Prostate gland (tissue), 2 donors: ENCODE measurements around the gene PROX1.

ENCODE experiments used
- POLR2A ChIP-seq: fragments of 450-650 bp; IDR thresholded peaks from one replicate; pipeline ENCODE4 v1.6.1; 2016; ENCODE audit warnings: antibody characterized with exemption, mild to moderate bottlenecking
- POLR2AphosphoS5 ChIP-seq: sonication (generic); formaldehyde crosslinking; IDR thresholded peaks from one replicate; pipeline ENCODE4 v1.6.1; 2017; ENCODE audit warnings: antibody characterized with exemption
- TF ChIP-seq, protein P1 (sequence below), 4 experiments: fragments of 200-600 bp in 2 of 4; fragments of 450-650 bp in 2 of 4; sonication (generic) in 2 of 4; IDR thresholded peaks; 1 replicate in 3 of 4; 2 replicates in 1 of 4; pipeline ENCODE4 v1.5.1; 2016 to 2019; ENCODE audit warnings: antibody characterized with exemption in 4 of 4, mild to moderate bottlenecking in 2 of 4, moderate library complexity in 2 of 4

- no peak for TF ChIP-seq POLR2A
- TF ChIP-seq, protein P1, sequence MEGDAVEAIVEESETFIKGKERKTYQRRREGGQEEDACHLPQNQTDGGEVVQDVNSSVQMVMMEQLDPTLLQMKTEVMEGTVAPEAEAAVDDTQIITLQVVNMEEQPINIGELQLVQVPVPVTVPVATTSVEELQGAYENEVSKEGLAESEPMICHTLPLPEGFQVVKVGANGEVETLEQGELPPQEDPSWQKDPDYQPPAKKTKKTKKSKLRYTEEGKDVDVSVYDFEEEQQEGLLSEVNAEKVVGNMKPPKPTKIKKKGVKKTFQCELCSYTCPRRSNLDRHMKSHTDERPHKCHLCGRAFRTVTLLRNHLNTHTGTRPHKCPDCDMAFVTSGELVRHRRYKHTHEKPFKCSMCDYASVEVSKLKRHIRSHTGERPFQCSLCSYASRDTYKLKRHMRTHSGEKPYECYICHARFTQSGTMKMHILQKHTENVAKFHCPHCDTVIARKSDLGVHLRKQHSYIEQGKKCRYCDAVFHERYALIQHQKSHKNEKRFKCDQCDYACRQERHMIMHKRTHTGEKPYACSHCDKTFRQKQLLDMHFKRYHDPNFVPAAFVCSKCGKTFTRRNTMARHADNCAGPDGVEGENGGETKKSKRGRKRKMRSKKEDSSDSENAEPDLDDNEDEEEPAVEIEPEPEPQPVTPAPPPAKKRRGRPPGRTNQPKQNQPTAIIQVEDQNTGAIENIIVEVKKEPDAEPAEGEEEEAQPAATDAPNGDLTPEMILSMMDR (IDR thresholded peaks at IDR 0.05), result no peak
- TF ChIP-seq POLR2AphosphoS5, result no peak
Observed at GRCh38 chr1:213969958-213970555, 17.7 kb upstream of the PROX1 start.
